A549 (cell line): ENCODE results near the gene KPTN. TPM values are rescaled to one million over a fixed set of nuclear protein-coding genes. Genes with fewer than 3 reads are reported as not detected.

Source experiments
- ATAC-seq, 2 experiments: fragments of 200-7000 bp in 1 of 2; fragments of >200 bp in 1 of 2; cut with Nextera tagmentation in 1 of 2; cut with Tn5 transposase in 1 of 2; 3 replicates each; pipeline versions ENCODE4 v1.8.0 to v1.9.1; 2018 to 2020; ENCODE audit warnings: mild to moderate bottlenecking in 1 of 2, moderate library complexity in 1 of 2
- CTCF ChIA-PET: fragments of 300-600 bp; sonication (Branson Sonifier 250); formaldehyde crosslinking; extraction: SDS; loops from one replicate; lab custom pipeline; 2021; ENCODE audit warnings: antibody characterized with exemption, inconsistent platforms; lab: Yijun Ruan, JAX
- POLR2A ChIA-PET: fragments of 350-600 bp; formaldehyde crosslinking; extraction: SDS; loops from one replicate; lab custom pipeline; 2021; ENCODE audit warnings: antibody characterized with exemption, inconsistent platforms; lab: Yijun Ruan, JAX
- DNase-seq, 2 experiments: peaks; one replicate each; pipeline versions ENCODE4 v3.0.0 to v3.0.0-alpha.2; 2011 to 2016; ENCODE audit warnings: low read depth in 1 of 2, low spot score in 1 of 2
- FAIRE-seq: peaks from 2 replicates; lab custom pipeline; 2011; peaks lifted over from hg19 to GRCh38; lab: Jason Lieb, UNC
- H3K27ac ChIP-seq, 2 experiments: fragments of >200 bp; sonication (Bioruptor Twin); formaldehyde crosslinking; 3 replicates each; pipeline ENCODE4 v1.5.1; 2016 to 2017
- H3K4me1 ChIP-seq: fragments of >200 bp; sonication (Bioruptor Twin); formaldehyde crosslinking; 3 replicates; pipeline ENCODE4 v1.6.1; 2016
- H3K4me2 ChIP-seq: fragments of >200 bp; sonication (Bioruptor Twin); formaldehyde crosslinking; 3 replicates; pipeline ENCODE4 v1.6.1; 2016
- H3K4me3 ChIP-seq: fragments of >200 bp; sonication (Bioruptor Twin); formaldehyde crosslinking; 3 replicates; pipeline ENCODE4 v1.5.1; 2016
- H3K9me3 ChIP-seq: fragments of >200 bp; sonication (Bioruptor Twin); formaldehyde crosslinking; 3 replicates; pipeline ENCODE4 v1.6.1; 2016
- CBX2 ChIP-seq: fragments of 200-600 bp; sonication (generic); IDR thresholded peaks from 2 replicates; pipeline ENCODE4 v1.6.1; 2016; ENCODE audit warnings: low read depth, mild to moderate bottlenecking, borderline replicate concordance
- E2F6 ChIP-seq: IDR thresholded peaks from 2 replicates; pipeline ENCODE4 v1.6.1; 2012; ENCODE audit warnings: low read depth, borderline replicate concordance
- EHMT2 ChIP-seq: fragments of 200-600 bp; sonication (generic); IDR thresholded peaks from 2 replicates; pipeline ENCODE4 v1.6.1; 2016; ENCODE audit warnings: antibody characterized with exemption, low read depth, mild to moderate bottlenecking, moderate library complexity
- ELK1 ChIP-seq: fragments of 150-350 bp; IDR thresholded peaks from 2 replicates; pipeline ENCODE4 v1.6.1; 2014; ENCODE audit warnings: low read depth, mild to moderate bottlenecking, low read length
- EP300 ChIP-seq, 2 experiments: fragments of >200 bp; sonication (Bioruptor Twin); formaldehyde crosslinking; IDR thresholded peaks; 2 replicates in 1 of 2; 3 replicates in 1 of 2; pipeline ENCODE4 v1.6.1; 2016 to 2017
- ESRRA ChIP-seq: fragments of 150-350 bp; IDR thresholded peaks from 2 replicates; pipeline ENCODE4 v1.6.1; 2014; ENCODE audit warnings: mild to moderate bottlenecking, low read length, borderline replicate concordance
- FOSL2 ChIP-seq, 2 experiments: fragments of 450-650 bp in 1 of 2; fragments of >200 bp in 1 of 2; sonication (Bioruptor Twin) in 1 of 2; formaldehyde crosslinking; IDR thresholded peaks; 2 replicates each; pipeline versions ENCODE4 v1.5.0 to v1.6.1; 2016 to 2020; ENCODE audit warnings: mild to moderate bottlenecking in 1 of 2, moderate library complexity in 1 of 2
- HDAC2 ChIP-seq: fragments of 200-600 bp; sonication (generic); IDR thresholded peaks from 2 replicates; pipeline ENCODE4 v1.6.1; 2016
- HES2 ChIP-seq: fragments of >200 bp; sonication (Bioruptor Twin); formaldehyde crosslinking; IDR thresholded peaks from 2 replicates; pipeline ENCODE4 v1.6.1; 2016
- HOXB13 ChIP-seq: fragments of 250-450 bp; sonication (Bioruptor Pico); IDR thresholded peaks from 2 replicates; pipeline ENCODE4 v1.5.0; 2020; ENCODE audit warnings: low read depth, mild to moderate bottlenecking, moderate library complexity
- KDM1A ChIP-seq: fragments of 200-600 bp; sonication (generic); IDR thresholded peaks from 2 replicates; pipeline ENCODE4 v1.6.1; 2016; ENCODE audit warnings: low read depth, mild to moderate bottlenecking
- MYC ChIP-seq: IDR thresholded peaks from 2 replicates; pipeline ENCODE4 v1.6.1; 2012; ENCODE audit warnings: mild to moderate bottlenecking, inconsistent platforms, low read length, improper control_type of control experiment, borderline replicate concordance
- NR3C1 ChIP-seq: fragments of >200 bp; sonication (Bioruptor Twin); formaldehyde crosslinking; IDR thresholded peaks from 3 replicates; pipeline ENCODE4 v1.6.1; 2017
- PBX3 ChIP-seq: IDR thresholded peaks from 2 replicates; pipeline ENCODE4 v1.6.1; 2012
- PHF8 ChIP-seq: fragments of 200-600 bp; sonication (generic); IDR thresholded peaks from 2 replicates; pipeline ENCODE4 v1.6.1; 2016; ENCODE audit warnings: low read depth, mild to moderate bottlenecking, antibody characterized with exemption, moderate library complexity, borderline replicate concordance
- POLR2AphosphoS2 ChIP-seq: conservative IDR thresholded peaks from 2 replicates; pipeline ENCODE4 v1.6.1; 2012; ENCODE audit warnings: low read length, improper control_type of control experiment, inconsistent platforms
- RARB ChIP-seq: fragments of 250-450 bp; sonication (Bioruptor Pico); IDR thresholded peaks from 2 replicates; pipeline ENCODE4 v1.8.0; 2021; ENCODE audit warnings: mild to moderate bottlenecking, moderate library complexity
- REST ChIP-seq: fragments of 200-600 bp; sonication (generic); IDR thresholded peaks from 2 replicates; pipeline ENCODE4 v1.6.1; 2016; ENCODE audit warnings: antibody characterized with exemption, mild to moderate bottlenecking, moderate library complexity
- RFX5 ChIP-seq: fragments of 450-650 bp; IDR thresholded peaks from 2 replicates; pipeline ENCODE4 v1.7.1; 2014; ENCODE audit warnings: antibody characterized with exemption, mild to moderate bottlenecking, moderate library complexity
- RNF2 ChIP-seq: fragments of 200-600 bp; sonication (generic); IDR thresholded peaks from 2 replicates; pipeline ENCODE4 v1.6.1; 2016; ENCODE audit warnings: low read depth, mild to moderate bottlenecking, antibody characterized with exemption, moderate library complexity, borderline replicate concordance
- SMC3 ChIP-seq: fragments of >200 bp; sonication (Bioruptor Twin); formaldehyde crosslinking; IDR thresholded peaks from 3 replicates; pipeline ENCODE4 v1.6.1; 2018; ENCODE audit warnings: inconsistent platforms
- TFCP2L1 ChIP-seq: fragments of 250-450 bp; sonication (Bioruptor Pico); IDR thresholded peaks from 2 replicates; pipeline ENCODE4 v1.5.0; 2021; ENCODE audit warnings: mild to moderate bottlenecking
- TP53 ChIP-seq: fragments of 250-450 bp; sonication (Bioruptor Pico); IDR thresholded peaks from 2 replicates; pipeline ENCODE4 v1.5.0; 2021; ENCODE audit warnings: mild to moderate bottlenecking, moderate library complexity
- ZFP36 ChIP-seq: fragments of 450-650 bp; IDR thresholded peaks from 2 replicates; pipeline ENCODE4 v1.6.1; 2014; ENCODE audit warnings: borderline replicate concordance; ENCODE audit not compliant: partially characterized antibody
- ZSCAN20 ChIP-seq: fragments of 250-450 bp; sonication (Bioruptor Pico); IDR thresholded peaks from 2 replicates; pipeline ENCODE4 v1.8.0; 2022; ENCODE audit warnings: mild to moderate bottlenecking, moderate library complexity
- WGBS: methylation state at CpG from one replicate; pipeline ENCODE4 v1.1.6; 2017; ENCODE audit errors: missing lambda C conversion rate; 5-methylcytosine and 5-hydroxymethylcytosine counted together
- polyA plus RNA-seq, 4 experiments: library from polyadenylated mRNA; depleted of rRNA in 3 of 4; stranded (reverse); fragments of >200 nt; fragmentation: RNase III in 1 of 4; extraction: RNeasy Plus Mini Kit Qiagen cat#74134 plus additional on column Dnase treatment in 1 of 4; gene quantifications; 2 replicates in 3 of 4; 3 replicates in 1 of 4; pipeline ENCODE4 v1.2.3, GENCODE V29; 2011 to 2017

Gene KPTN
- polyA plus RNA-seq, 2 of the 4 experiments (the other 2 are of a cell fraction) = 10.6 to 20.6 TPM

- no peak for TF ChIP-seq PHF8
- no peak for TF ChIP-seq ESRRA
- TF ChIP-seq KDM1A = no peak
- no peak for TF ChIP-seq POLR2AphosphoS2
- TF ChIP-seq ZSCAN20 (CRISPR knock-in tag) = no peak
- no peak for TF ChIP-seq TP53 (CRISPR knock-in tag)
- TF ChIP-seq CBX2 = no peak
- TF ChIP-seq EP300 (IDR thresholded peaks at IDR 0.05) = no peak
- TF ChIP-seq FOSL2 (IDR thresholded peaks at IDR 0.05) = no peak
- TF ChIP-seq FOSL2 (CRISPR knock-in tag; IDR thresholded peaks at IDR 0.05) = no peak
- no peak for TF ChIP-seq RFX5
- TF ChIP-seq NR3C1 = no peak
- no peak for TF ChIP-seq HES2
- no peak for DNase-seq
- H3K4me2 ChIP-seq = no peak overlapping the region
- ATAC-seq = peak in 1 of 2 experiments; percentile 22; a peak in 1 of 6 replicates
- no peak overlapping the region for H3K27ac ChIP-seq
- H3K4me1 ChIP-seq = peaks cover 13% of the 10 kb centered on the region
- no peak for FAIRE-seq
- no peaks in the 10 kb centered on the region for H3K9me3 ChIP-seq
- no peak overlapping the region for H3K4me3 ChIP-seq
- WGBS = 89% methylated on average over 11 of the region's 11 CpGs
- POLR2A ChIA-PET = no interaction called here
- CTCF ChIA-PET = interaction anchor here (0.6 to 2.8 kb wide), 3 partner anchors 25 to 319 kb away, joined by 3 to 12 read pairs (median 9); partner anchors contain the start of gene KPTN
Observed at GRCh38 chr19:47507924-47508553, 24.0 kb upstream of the KPTN start.

GRCh38 chr19:47507012-47507411 lies 23.0 kb upstream of the KPTN start:
- ATAC-seq (no peak), FAIRE-seq (no peak), DNase-seq (no peak)
- TF ChIP-seq RARB (CRISPR knock-in tag) (no peak), NR3C1 (no peak), ZSCAN20 (CRISPR knock-in tag) (no peak), TP53 (CRISPR knock-in tag) (no peak), ZFP36 (no peak), SMC3 (no peak), RNF2 (no peak), E2F6 (no peak)
- 93% methylated on average over 6 of the region's 6 CpGs for WGBS
- no peaks in the 10 kb centered on the region for H3K9me3 ChIP-seq
- H3K27ac ChIP-seq = no peak overlapping the region
- CTCF ChIA-PET = interaction anchor here (0.5 to 2.8 kb wide), 4 partner anchors 9 to 200 kb away, joined by 3 to 12 read pairs (median 6); partner anchors contain the start of genes KPTN and NAPA
- H3K4me1 ChIP-seq = peaks cover 3% of the 10 kb centered on the region; the same call in 2 of the 3 replicates
- POLR2A ChIA-PET = no interaction called here
- H3K4me2 ChIP-seq = no peak overlapping the region
- H3K4me3 ChIP-seq = no peak overlapping the region

- CTCF ChIA-PET = interaction anchor here (0.6 to 2.8 kb wide), 5 partner anchors 9 to 202 kb away, joined by 3 to 12 read pairs (median 4); partner anchors contain the start of genes KPTN and NAPA
- no peak overlapping the region for H3K27ac ChIP-seq
- WGBS = 89% methylated on average over 8 of the region's 8 CpGs
Observed at GRCh38 chr19:47506459-47506858, 22.4 kb upstream of the KPTN start.

More at GRCh38 chr19:47506459-47506858, 22.4 kb upstream of the KPTN start:
- TF ChIP-seq HDAC2 = no peak
- no peak for TF ChIP-seq FOSL2 (IDR thresholded peaks at IDR 0.05)
- no peak for TF ChIP-seq FOSL2 (CRISPR knock-in tag; IDR thresholded peaks at IDR 0.05)
- TF ChIP-seq TFCP2L1 (CRISPR knock-in tag) = no peak
- TF ChIP-seq PBX3 = no peak
- no peak for TF ChIP-seq E2F6
- no peak for TF ChIP-seq HOXB13 (CRISPR knock-in tag)
- no peak for TF ChIP-seq REST
- no peak for TF ChIP-seq SMC3
- TF ChIP-seq ELK1 = no peak
- no peak for TF ChIP-seq EHMT2
- TF ChIP-seq RFX5 = no peak
- no peak for TF ChIP-seq MYC
- H3K9me3 ChIP-seq = no peaks in the 10 kb centered on the region
- no peak for FAIRE-seq
- DNase-seq = no peak
- H3K4me1 ChIP-seq = no peaks in the 10 kb centered on the region
- no peak for ATAC-seq
- POLR2A ChIA-PET = no interaction called here
- H3K4me3 ChIP-seq = no peak overlapping the region
- H3K4me2 ChIP-seq = no peak overlapping the region
